Stimulated activated CD4-positive, alpha-beta T cell treated with anti-CD3 and anti-CD28 coated beads, Interleukin-4, amount 100 ng/mL, for 24 hours (primary cell): Measurements from ENCODE around the gene TMPRSS3.

Experiments
- DNase-seq: peaks from one replicate; pipeline ENCODE4 v3.0.0-alpha.2; 2020

Gene TMPRSS3

GRCh38 chr21:42395905-42396651 lies at the start of gene TMPRSS3:
Gene TMPRSS3, minus strand, starts transcription at chr21:42396052. Its CDS starts 635 bp downstream, at chr21:42395417.
- no peak for DNase-seq

GRCh38 chr21:42445311-42445710 lies 49.5 kb upstream of the TMPRSS3 start:
- DNase-seq = no peak

GRCh38 chr21:42444745-42445059 lies 48.9 kb upstream of the TMPRSS3 start:
- DNase-seq = no peak

GRCh38 chr21:42443876-42444744 lies 48.3 kb upstream of the TMPRSS3 start:
- DNase-seq = no peak

GRCh38 chr21:42443181-42443785 lies 47.4 kb upstream of the TMPRSS3 start:
- DNase-seq = no peak

GRCh38 chr21:42441963-42442362 lies 46.1 kb upstream of the TMPRSS3 start:
- DNase-seq = no peak

- peak; percentile 36 for DNase-seq
These were observed 44.4 kb upstream of the TMPRSS3 start for GRCh38 chr21:42440187-42440792.

- peak; percentile 45 for DNase-seq
These were observed 43.7 kb upstream of the TMPRSS3 start for GRCh38 chr21:42439284-42440186.

GRCh38 chr21:42438316-42439205 lies 42.7 kb upstream of the TMPRSS3 start:
- DNase-seq = no peak

- no peak for DNase-seq
These were observed 41.9 kb upstream of the TMPRSS3 start for GRCh38 chr21:42437786-42438185.

- no peak for DNase-seq
These were observed 41.1 kb upstream of the TMPRSS3 start for GRCh38 chr21:42436914-42437313.

- no peak for DNase-seq
These were observed 40.0 kb upstream of the TMPRSS3 start for GRCh38 chr21:42435833-42436232.

- no peak for DNase-seq
These were observed 39.5 kb upstream of the TMPRSS3 start for GRCh38 chr21:42435401-42435800.

- no peak for DNase-seq
These were observed 39.0 kb upstream of the TMPRSS3 start for GRCh38 chr21:42434884-42435283.

GRCh38 chr21:42433946-42434551 lies 38.2 kb upstream of the TMPRSS3 start:
- no peak for DNase-seq

GRCh38 chr21:42432695-42433094 lies 36.8 kb upstream of the TMPRSS3 start:
- no peak for DNase-seq

GRCh38 chr21:42431196-42431595 lies 35.3 kb upstream of the TMPRSS3 start:
- no peak for DNase-seq

- no peak for DNase-seq
These were observed 34.7 kb upstream of the TMPRSS3 start for GRCh38 chr21:42430521-42430920.

- no peak for DNase-seq
These were observed 34.0 kb upstream of the TMPRSS3 start for GRCh38 chr21:42429856-42430255.

- no peak for DNase-seq
These were observed 33.2 kb upstream of the TMPRSS3 start for GRCh38 chr21:42429021-42429420.
